ENCODE data around the gene NUP210. TPM values are rescaled to one million over a fixed set of nuclear protein-coding genes. Genes with fewer than 3 reads are reported as not detected.

NUP210 gene
- total RNA-seq, 1 donor from 2014 or later = 1.4 TPM

- Mint-ChIP-seq H3K27ac (ENCODE audit: unreplicated experiment) (no peak overlapping the region), H3K9me3 (ENCODE audit: unreplicated experiment) (peaks cover 2% of the 10 kb centered on the region), H3K4me3 (ENCODE audit: unreplicated experiment) (no peak overlapping the region), H3K36me3 (ENCODE audit: unreplicated experiment) (no peaks in the 10 kb centered on the region), H3K27me3 (ENCODE audit: unreplicated experiment) (peaks cover 38% of the 10 kb centered on the region), H3K4me1 (ENCODE audit: unreplicated experiment) (no peaks in the 10 kb centered on the region)
- TF ChIP-seq, protein P1, sequence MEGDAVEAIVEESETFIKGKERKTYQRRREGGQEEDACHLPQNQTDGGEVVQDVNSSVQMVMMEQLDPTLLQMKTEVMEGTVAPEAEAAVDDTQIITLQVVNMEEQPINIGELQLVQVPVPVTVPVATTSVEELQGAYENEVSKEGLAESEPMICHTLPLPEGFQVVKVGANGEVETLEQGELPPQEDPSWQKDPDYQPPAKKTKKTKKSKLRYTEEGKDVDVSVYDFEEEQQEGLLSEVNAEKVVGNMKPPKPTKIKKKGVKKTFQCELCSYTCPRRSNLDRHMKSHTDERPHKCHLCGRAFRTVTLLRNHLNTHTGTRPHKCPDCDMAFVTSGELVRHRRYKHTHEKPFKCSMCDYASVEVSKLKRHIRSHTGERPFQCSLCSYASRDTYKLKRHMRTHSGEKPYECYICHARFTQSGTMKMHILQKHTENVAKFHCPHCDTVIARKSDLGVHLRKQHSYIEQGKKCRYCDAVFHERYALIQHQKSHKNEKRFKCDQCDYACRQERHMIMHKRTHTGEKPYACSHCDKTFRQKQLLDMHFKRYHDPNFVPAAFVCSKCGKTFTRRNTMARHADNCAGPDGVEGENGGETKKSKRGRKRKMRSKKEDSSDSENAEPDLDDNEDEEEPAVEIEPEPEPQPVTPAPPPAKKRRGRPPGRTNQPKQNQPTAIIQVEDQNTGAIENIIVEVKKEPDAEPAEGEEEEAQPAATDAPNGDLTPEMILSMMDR (IDR thresholded peaks at IDR 0.05) = no peak
- no peak for DNase-seq (ENCODE audit: extremely low spot score, unreplicated experiment)
Observed at GRCh38 chr3:13292375-13292774, 127.7 kb downstream of the NUP210 start.

DNA sequence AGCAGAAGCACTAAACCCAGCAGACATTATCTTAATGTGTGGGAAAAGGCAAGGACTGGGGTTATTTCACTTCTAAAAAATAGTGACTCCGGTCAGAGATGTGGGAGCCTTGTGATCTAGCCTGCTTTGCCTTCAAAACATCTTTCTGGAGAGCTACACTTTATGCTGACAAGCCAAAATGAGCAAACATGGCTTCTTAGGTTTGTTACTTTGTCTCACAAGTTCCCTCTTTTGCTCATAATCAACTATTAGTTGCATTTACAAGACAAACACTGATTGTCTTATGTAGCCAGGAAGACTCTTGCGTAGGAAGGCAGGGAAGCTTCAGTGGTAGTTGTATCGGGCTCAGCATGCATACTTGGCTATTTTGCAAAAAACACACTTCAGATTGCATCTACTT is 129.2 kb downstream of the NUP210 start:
- Mint-ChIP-seq H3K4me1 (ENCODE audit: unreplicated experiment) (no peaks in the 10 kb centered on the region), H3K36me3 (ENCODE audit: unreplicated experiment) (peaks cover 1% of the 10 kb centered on the region), H3K27me3 (ENCODE audit: unreplicated experiment) (peaks cover 37% of the 10 kb centered on the region), H3K4me3 (ENCODE audit: unreplicated experiment) (no peak overlapping the region), H3K9me3 (ENCODE audit: unreplicated experiment) (peaks cover 15% of the 10 kb centered on the region), H3K27ac (ENCODE audit: unreplicated experiment) (no peak overlapping the region)
- TF ChIP-seq, protein P1 (IDR thresholded peaks at IDR 0.05) = no peak
- DNase-seq (ENCODE audit: extremely low spot score, unreplicated experiment) = no peak

DNA sequence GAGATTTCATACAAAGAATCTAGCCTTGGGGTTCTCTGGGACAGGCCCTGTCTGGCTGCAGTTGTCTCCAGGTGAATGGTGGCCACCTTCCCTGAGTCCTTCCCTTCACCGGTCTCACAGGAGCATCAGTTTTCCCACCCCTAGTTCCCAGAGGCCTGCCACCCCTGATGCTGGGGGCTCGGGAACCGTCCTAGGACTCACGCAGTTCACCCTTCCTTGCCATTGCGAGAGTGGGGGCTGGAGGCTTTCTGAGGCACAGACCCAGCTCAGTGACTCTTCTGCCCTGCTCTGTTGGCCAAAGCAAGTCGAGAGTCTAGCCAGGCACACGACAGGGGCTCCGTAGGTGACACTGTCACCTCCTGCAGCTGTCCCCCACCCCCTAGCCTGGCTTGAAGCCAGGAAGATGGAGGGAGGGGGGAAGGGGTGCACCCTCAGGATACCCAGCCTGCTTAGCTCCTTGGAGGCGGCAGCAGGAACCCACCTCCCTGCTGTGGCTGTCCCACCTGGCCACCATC is 130.3 kb downstream of the NUP210 start:
- Mint-ChIP-seq H3K4me1 (ENCODE audit: unreplicated experiment) (no peaks in the 10 kb centered on the region), H3K9me3 (ENCODE audit: unreplicated experiment) (peaks cover 15% of the 10 kb centered on the region), H3K27me3 (ENCODE audit: unreplicated experiment) (peaks cover 28% of the 10 kb centered on the region), H3K36me3 (ENCODE audit: unreplicated experiment) (peaks cover 1% of the 10 kb centered on the region), H3K27ac (ENCODE audit: unreplicated experiment) (no peak overlapping the region), H3K4me3 (ENCODE audit: unreplicated experiment) (no peak overlapping the region)
- TF ChIP-seq, protein P1 (IDR thresholded peaks at IDR 0.05) = no peak
- no peak for DNase-seq (ENCODE audit: extremely low spot score, unreplicated experiment)

GRCh38 chr3:13288732-13289718 is 131.1 kb downstream of the NUP210 start:
- TF ChIP-seq, protein P1 (IDR thresholded peaks at IDR 0.05) = no peak
- Mint-ChIP-seq H3K27me3 (ENCODE audit: unreplicated experiment) (peaks cover 32% of the 10 kb centered on the region), H3K36me3 (ENCODE audit: unreplicated experiment) (peaks cover 5% of the 10 kb centered on the region), H3K27ac (ENCODE audit: unreplicated experiment) (no peak overlapping the region), H3K9me3 (ENCODE audit: unreplicated experiment) (peaks cover 19% of the 10 kb centered on the region), H3K4me1 (ENCODE audit: unreplicated experiment) (no peaks in the 10 kb centered on the region), H3K4me3 (ENCODE audit: unreplicated experiment) (no peak overlapping the region)
- DNase-seq (ENCODE audit: extremely low spot score, unreplicated experiment) = no peak

DNA sequence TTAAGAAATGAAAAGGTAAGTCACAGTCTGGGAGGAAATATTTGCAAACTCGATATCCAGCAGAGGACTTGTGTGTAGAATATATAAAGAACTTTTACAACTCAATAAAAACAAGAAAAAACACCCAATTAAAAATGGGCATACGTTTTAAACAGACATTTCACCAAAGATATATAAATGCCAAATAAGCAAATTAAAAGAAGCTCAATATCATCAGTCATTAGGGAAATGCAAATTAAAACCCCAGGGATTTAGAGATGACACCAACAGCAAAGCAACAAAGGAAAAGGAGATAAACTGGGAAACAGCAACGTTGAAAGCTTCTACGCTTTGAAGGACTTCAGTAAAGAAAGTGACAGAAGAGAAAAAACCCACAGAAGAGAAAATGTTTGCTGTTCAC is 132.3 kb downstream of the NUP210 start:
- peaks cover 23% of the 10 kb centered on the region for H3K9me3 Mint-ChIP-seq (ENCODE audit: unreplicated experiment)
- TF ChIP-seq, protein P1 (IDR thresholded peaks at IDR 0.05) = no peak
- peaks cover 4% of the 10 kb centered on the region for H3K4me1 Mint-ChIP-seq (ENCODE audit: unreplicated experiment)
- H3K4me3 Mint-ChIP-seq (ENCODE audit: unreplicated experiment) = no peak overlapping the region
- H3K27me3 Mint-ChIP-seq (ENCODE audit: unreplicated experiment) = peaks cover 40% of the 10 kb centered on the region
- H3K36me3 Mint-ChIP-seq (ENCODE audit: unreplicated experiment) = peaks cover 10% of the 10 kb centered on the region
- DNase-seq (ENCODE audit: extremely low spot score, unreplicated experiment) = no peak
- no peak overlapping the region for H3K27ac Mint-ChIP-seq (ENCODE audit: unreplicated experiment)
